Stomach smooth muscle (tissue), 2 donors: ENCODE data around the gene ZEB2.

Experiments used
- H3K27ac ChIP-seq: one replicate; pipeline ENCODE4 v1.7.0; 2013; ENCODE audit warnings: mild to moderate bottlenecking, low read length, inconsistent platforms
- H3K27me3 ChIP-seq, 2 donors: one replicate each; pipeline ENCODE4 v1.7.0; 2013; ENCODE audit warnings: low read length in 2 of 2; ENCODE audit not compliant: insufficient read depth in 2 of 2, control insufficient read depth in 1 of 2
- H3K36me3 ChIP-seq, 2 donors: one replicate each; pipeline ENCODE4 v1.7.0; 2013; ENCODE audit warnings: low read length in 2 of 2; ENCODE audit not compliant: control insufficient read depth in 2 of 2, insufficient read depth in 2 of 2
- H3K4me1 ChIP-seq: one replicate; pipeline ENCODE4 v1.7.0; 2013; ENCODE audit warnings: low read length; ENCODE audit not compliant: control insufficient read depth, insufficient read depth
- H3K4me3 ChIP-seq, 2 donors: one replicate each; pipeline ENCODE4 v1.7.0; 2013; ENCODE audit warnings: low read length in 2 of 2
- H3K9ac ChIP-seq, 2 donors: one replicate each; pipeline ENCODE4 v1.7.0; 2013; ENCODE audit warnings: low read length in 2 of 2, mild to moderate bottlenecking in 1 of 2
- H3K9me3 ChIP-seq, 2 donors: one replicate each; pipeline ENCODE4 v1.7.0; 2013; ENCODE audit warnings: low read length in 2 of 2; ENCODE audit not compliant: control insufficient read depth in 2 of 2
- donor health status: healthy.
- donor health status: Pancreatic carcinoma.

Gene ZEB2

GRCh38 chr2:144382849-144383248 lies 137.1 kb downstream of the ZEB2 start:
- H3K4me3 ChIP-seq: no peak overlapping the region
- H3K4me1 ChIP-seq: no peaks in the 10 kb centered on the region
- peaks cover 0 to 2% of the 10 kb centered on the region in 2 donors for H3K27me3 ChIP-seq
- no peaks in the 10 kb centered on the region for H3K9me3 ChIP-seq
- no peak overlapping the region for H3K9ac ChIP-seq
- no peak overlapping the region for H3K27ac ChIP-seq
- H3K36me3 ChIP-seq: no peaks in the 10 kb centered on the region

- Histone ChIP-seq H3K9ac (no peak overlapping the region), H3K4me1 (no peaks in the 10 kb centered on the region), H3K4me3 (no peak overlapping the region), H3K27me3 (peaks cover 0 to 2% of the 10 kb centered on the region in 2 donors), H3K36me3 (no peaks in the 10 kb centered on the region), H3K9me3 (no peaks in the 10 kb centered on the region), H3K27ac (no peak overlapping the region)
Observed at GRCh38 chr2:144381716-144382115, 138.2 kb downstream of the ZEB2 start.

- peak overlapping the region in 1 of 2 donors; percentile 54 for H3K4me3 ChIP-seq
- H3K4me1 ChIP-seq: no peaks in the 10 kb centered on the region
- no peaks in the 10 kb centered on the region for H3K36me3 ChIP-seq
- H3K9ac ChIP-seq: no peak overlapping the region
- H3K27me3 ChIP-seq: peaks cover 0 to 2% of the 10 kb centered on the region in 2 donors
- no peak overlapping the region for H3K27ac ChIP-seq
- H3K9me3 ChIP-seq: no peaks in the 10 kb centered on the region
Observed at GRCh38 chr2:144379851-144380311, 140.0 kb downstream of the ZEB2 start.

DNA sequence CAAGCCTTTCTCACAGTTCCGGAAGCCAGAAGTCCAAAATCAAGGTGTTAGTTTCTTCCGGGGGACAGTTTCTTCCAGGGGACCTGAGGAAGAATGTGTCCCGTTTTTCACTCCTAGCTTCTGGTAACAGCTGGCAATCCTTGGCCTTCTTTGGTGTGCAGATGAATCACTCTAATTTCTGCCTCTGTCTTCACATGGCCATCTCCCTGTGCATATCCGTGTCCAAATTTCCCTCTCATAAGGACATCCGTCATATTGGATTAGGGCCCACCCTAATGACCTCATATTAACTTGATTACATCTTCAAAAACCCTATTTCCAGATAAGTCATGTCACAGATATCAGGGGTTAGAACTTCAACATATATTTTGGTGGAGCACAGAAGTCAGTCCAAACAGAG lies 141.4 kb downstream of the ZEB2 start:
- Histone ChIP-seq H3K9me3 (no peaks in the 10 kb centered on the region), H3K4me3 (no peak overlapping the region), H3K9ac (no peak overlapping the region), H3K27ac (no peak overlapping the region), H3K4me1 (no peaks in the 10 kb centered on the region), H3K27me3 (peaks cover 0 to 2% of the 10 kb centered on the region in 2 donors), H3K36me3 (no peaks in the 10 kb centered on the region)

GRCh38 chr2:144377914-144378313 lies 142.0 kb downstream of the ZEB2 start:
- Histone ChIP-seq H3K4me3 (no peak overlapping the region), H3K9me3 (no peaks in the 10 kb centered on the region), H3K27ac (no peak overlapping the region), H3K9ac (no peak overlapping the region), H3K27me3 (peaks cover 0 to 2% of the 10 kb centered on the region in 2 donors), H3K36me3 (no peaks in the 10 kb centered on the region), H3K4me1 (no peaks in the 10 kb centered on the region)

DNA sequence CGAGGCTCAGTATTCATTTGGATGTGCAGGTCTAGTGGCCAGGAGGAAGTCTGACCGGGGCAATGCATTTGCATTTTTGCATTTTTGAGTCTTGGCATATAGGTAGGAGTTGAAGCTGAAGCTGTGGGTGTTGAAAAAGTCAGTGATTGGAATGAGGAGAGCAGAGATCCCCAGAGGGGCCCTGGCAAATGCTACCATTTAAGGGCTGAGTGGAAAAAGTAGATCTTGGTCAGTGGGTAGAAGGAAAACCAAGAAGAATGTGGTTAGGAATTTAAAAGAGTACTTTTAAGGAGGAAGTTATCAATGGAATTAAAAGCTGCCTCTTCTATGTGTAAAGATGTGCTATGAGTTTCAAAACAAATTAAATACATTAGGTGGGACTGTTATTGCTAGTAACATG lies 143.0 kb downstream of the ZEB2 start:
- Histone ChIP-seq H3K4me1 (no peaks in the 10 kb centered on the region), H3K9ac (no peak overlapping the region), H3K27ac (no peak overlapping the region), H3K9me3 (no peaks in the 10 kb centered on the region), H3K4me3 (no peak overlapping the region), H3K27me3 (peaks cover 0 to 2% of the 10 kb centered on the region in 2 donors), H3K36me3 (no peaks in the 10 kb centered on the region)

- no peak overlapping the region for H3K4me3 ChIP-seq
- H3K9ac ChIP-seq: no peak overlapping the region
- H3K9me3 ChIP-seq: no peaks in the 10 kb centered on the region
- H3K4me1 ChIP-seq: no peaks in the 10 kb centered on the region
- H3K27me3 ChIP-seq: peaks cover 0 to 2% of the 10 kb centered on the region in 2 donors
- no peak overlapping the region for H3K27ac ChIP-seq
- H3K36me3 ChIP-seq: no peaks in the 10 kb centered on the region
Observed at GRCh38 chr2:144376460-144376859, 143.5 kb downstream of the ZEB2 start.

GRCh38 chr2:144374163-144374661 lies 145.7 kb downstream of the ZEB2 start:
- H3K27ac ChIP-seq: no peak overlapping the region
- H3K9ac ChIP-seq: no peak overlapping the region
- H3K9me3 ChIP-seq: no peaks in the 10 kb centered on the region
- H3K27me3 ChIP-seq: no peaks in the 10 kb centered on the region
- H3K36me3 ChIP-seq: no peaks in the 10 kb centered on the region
- H3K4me1 ChIP-seq: no peaks in the 10 kb centered on the region
- no peak overlapping the region for H3K4me3 ChIP-seq

GRCh38 chr2:144372410-144373080 lies 147.4 kb downstream of the ZEB2 start:
- Histone ChIP-seq H3K9me3 (no peaks in the 10 kb centered on the region), H3K36me3 (no peaks in the 10 kb centered on the region), H3K27me3 (no peaks in the 10 kb centered on the region), H3K4me3 (no peak overlapping the region), H3K4me1 (no peaks in the 10 kb centered on the region), H3K27ac (no peak overlapping the region), H3K9ac (no peak overlapping the region)

DNA sequence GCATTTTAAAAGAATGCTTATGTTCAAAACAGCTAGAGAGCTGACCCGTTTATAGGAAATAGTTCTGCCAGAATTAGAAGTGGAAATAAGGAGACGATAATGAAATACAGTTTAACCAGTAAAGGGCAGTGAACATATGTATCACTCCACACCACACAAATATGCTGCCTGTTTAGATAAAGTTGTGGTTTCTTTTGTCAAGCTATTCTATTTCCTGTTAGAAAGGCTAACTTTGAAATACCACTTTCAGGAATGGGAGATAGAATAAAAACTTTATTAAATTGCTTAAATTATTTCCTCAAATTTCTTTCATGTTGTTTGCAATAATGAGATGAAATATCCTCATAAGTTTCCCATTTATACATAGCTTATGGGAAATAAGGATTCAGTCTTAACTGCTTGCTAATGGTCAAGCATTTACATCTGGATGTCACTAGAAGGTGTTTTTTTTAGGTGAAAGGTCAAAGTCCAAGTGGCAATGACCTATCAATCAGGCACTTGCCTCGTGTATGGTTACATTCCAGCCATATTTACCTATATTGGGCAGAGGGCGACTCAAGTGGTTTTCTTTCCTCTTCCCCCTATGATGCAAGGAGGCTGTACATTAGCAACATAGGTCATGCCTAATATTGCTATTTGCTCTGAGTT lies 148.9 kb downstream of the ZEB2 start:
- no peaks in the 10 kb centered on the region for H3K4me1 ChIP-seq
- H3K9me3 ChIP-seq: no peaks in the 10 kb centered on the region
- H3K9ac ChIP-seq: no peak overlapping the region
- H3K4me3 ChIP-seq: no peak overlapping the region
- H3K36me3 ChIP-seq: no peaks in the 10 kb centered on the region
- H3K27me3 ChIP-seq: no peaks in the 10 kb centered on the region
- H3K27ac ChIP-seq: no peak overlapping the region

DNA sequence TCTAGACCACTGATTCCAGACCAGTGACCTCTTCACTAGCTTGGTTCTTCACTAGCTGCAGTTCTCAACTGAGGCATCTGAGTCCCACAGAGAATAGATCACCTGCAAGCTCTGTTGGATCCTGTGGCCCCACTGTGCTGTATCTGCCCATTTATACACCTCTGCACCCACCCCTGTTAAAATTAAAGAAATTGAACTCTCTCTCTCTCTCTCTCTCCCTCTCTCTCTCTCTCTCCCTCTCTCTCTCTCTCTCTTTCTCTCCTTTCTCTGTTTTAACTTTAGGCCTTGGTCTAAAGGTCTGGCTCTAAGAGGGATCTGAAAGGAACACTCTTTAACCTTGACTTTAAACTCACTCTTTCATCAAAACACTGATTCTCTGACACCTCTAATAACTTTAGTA lies 150.5 kb downstream of the ZEB2 start:
- Histone ChIP-seq H3K9ac (no peak overlapping the region), H3K27me3 (no peaks in the 10 kb centered on the region), H3K27ac (no peak overlapping the region), H3K4me1 (no peaks in the 10 kb centered on the region), H3K9me3 (no peaks in the 10 kb centered on the region), H3K36me3 (no peaks in the 10 kb centered on the region), H3K4me3 (no peak overlapping the region)
